GM18909 (cell line): Measurements from ENCODE around the gene KRT7.
"Not testable (repeated sequence)": the region's sequence is repeated elsewhere in the genome, so short reads cannot be mapped to it uniquely, and the experiment has no call there.

Experiments
- ATAC-seq: cut with Tn5 transposase; IDR thresholded peaks from one replicate; pipeline ENCODE4 v1.9.1; 2021; ENCODE audit warnings: mild to moderate bottlenecking; ENCODE audit not compliant: unreplicated experiment, poor library complexity

KRT7 gene

GRCh38 chr12:52252728-52253343 is 19.8 kb downstream of the KRT7 start:
- no peak for ATAC-seq

- ATAC-seq, result no peak
These were observed 20.5 kb downstream of the KRT7 start for GRCh38 chr12:52253391-52254179.

GRCh38 chr12:52254180-52254964 is 21.3 kb downstream of the KRT7 start:
- ATAC-seq, result no peak

- no peak for ATAC-seq
These were observed 22.1 kb downstream of the KRT7 start for GRCh38 chr12:52254965-52255751.

- no peak for ATAC-seq
These were observed 23.0 kb downstream of the KRT7 start for GRCh38 chr12:52255926-52256583.

- ATAC-seq, result no peak
These were observed 23.5 kb downstream of the KRT7 start for GRCh38 chr12:52256584-52256935.

GRCh38 chr12:52257074-52257551 is 24.1 kb downstream of the KRT7 start:
- ATAC-seq, result no peak

GRCh38 chr12:52257922-52258321 is 24.9 kb downstream of the KRT7 start:
- not testable (repeated sequence) for ATAC-seq

GRCh38 chr12:52258335-52258901 is 25.4 kb downstream of the KRT7 start:
- no peak for ATAC-seq

- ATAC-seq, result no peak
These were observed 26.7 kb downstream of the KRT7 start for GRCh38 chr12:52259657-52260243.

GRCh38 chr12:52260361-52261207 is 27.5 kb downstream of the KRT7 start:
- no peak for ATAC-seq

GRCh38 chr12:52261208-52261484 is 28.1 kb downstream of the KRT7 start:
- no peak for ATAC-seq

- ATAC-seq, result no peak
These were observed 29.2 kb downstream of the KRT7 start for GRCh38 chr12:52262286-52262685.

- ATAC-seq, result no peak
These were observed 30.9 kb downstream of the KRT7 start for GRCh38 chr12:52263761-52264434.

GRCh38 chr12:52264435-52264825 is 31.4 kb downstream of the KRT7 start:
- ATAC-seq, result no peak

GRCh38 chr12:52266514-52266913 is 33.5 kb downstream of the KRT7 start:
- ATAC-seq, result no peak

- ATAC-seq, result no peak
These were observed 34.2 kb downstream of the KRT7 start for GRCh38 chr12:52267266-52267665.

- no peak for ATAC-seq
These were observed 34.7 kb downstream of the KRT7 start for GRCh38 chr12:52267699-52268098.
